Kidney epithelial cell (primary cell): Measurements from ENCODE around the gene SH2D2A. TPM values are rescaled to one million over a fixed set of nuclear protein-coding genes. Genes with fewer than 3 reads are reported as not detected.
"Not testable (repeated sequence)": the region's sequence is repeated elsewhere in the genome, so short reads cannot be mapped to it uniquely, and the experiment has no call there.

Source experiments
- DNase-seq: peaks from one replicate; pipeline ENCODE4 v3.0.0-alpha.2; 2010; ENCODE audit warnings: low read depth
- H3K27me3 ChIP-seq: 2 replicates; pipeline ENCODE4 v1.6.0; 2011; ENCODE audit warnings: low read length; ENCODE audit not compliant: control insufficient read depth, insufficient read depth
- H3K36me3 ChIP-seq: 2 replicates; pipeline ENCODE4 v1.5.1; 2011; ENCODE audit warnings: low read length; ENCODE audit not compliant: control insufficient read depth, insufficient read depth
- H3K4me3 ChIP-seq: 2 replicates; pipeline ENCODE4 v1.5.1; 2011; ENCODE audit warnings: low read depth, mild to moderate bottlenecking, control low read depth, low read length
- total RNA-seq: library from RNA; depleted of rRNA; stranded (reverse); fragments of >200 nt; gene quantifications from 2 replicates; pipeline ENCODE4 v1.2.3, GENCODE V29; 2015
- TF ChIP-seq, protein P1 (sequence below): IDR thresholded peaks from 2 replicates; pipeline ENCODE4 v1.5.1; 2011; ENCODE audit warnings: mild to moderate bottlenecking, moderate library complexity, low read length, control low read depth, inconsistent platforms; ENCODE audit not compliant: insufficient read depth, poor library complexity, severe bottlenecking

SH2D2A gene
- total RNA-seq, 1 donor from 2014 or later, result 2.3 TPM

- DNase-seq, result no peak
- Histone ChIP-seq H3K36me3 (no peaks in the 10 kb centered on the region), H3K27me3 (no peaks in the 10 kb centered on the region), H3K4me3 (peak overlapping the region; percentile 87)
- TF ChIP-seq, protein P1, sequence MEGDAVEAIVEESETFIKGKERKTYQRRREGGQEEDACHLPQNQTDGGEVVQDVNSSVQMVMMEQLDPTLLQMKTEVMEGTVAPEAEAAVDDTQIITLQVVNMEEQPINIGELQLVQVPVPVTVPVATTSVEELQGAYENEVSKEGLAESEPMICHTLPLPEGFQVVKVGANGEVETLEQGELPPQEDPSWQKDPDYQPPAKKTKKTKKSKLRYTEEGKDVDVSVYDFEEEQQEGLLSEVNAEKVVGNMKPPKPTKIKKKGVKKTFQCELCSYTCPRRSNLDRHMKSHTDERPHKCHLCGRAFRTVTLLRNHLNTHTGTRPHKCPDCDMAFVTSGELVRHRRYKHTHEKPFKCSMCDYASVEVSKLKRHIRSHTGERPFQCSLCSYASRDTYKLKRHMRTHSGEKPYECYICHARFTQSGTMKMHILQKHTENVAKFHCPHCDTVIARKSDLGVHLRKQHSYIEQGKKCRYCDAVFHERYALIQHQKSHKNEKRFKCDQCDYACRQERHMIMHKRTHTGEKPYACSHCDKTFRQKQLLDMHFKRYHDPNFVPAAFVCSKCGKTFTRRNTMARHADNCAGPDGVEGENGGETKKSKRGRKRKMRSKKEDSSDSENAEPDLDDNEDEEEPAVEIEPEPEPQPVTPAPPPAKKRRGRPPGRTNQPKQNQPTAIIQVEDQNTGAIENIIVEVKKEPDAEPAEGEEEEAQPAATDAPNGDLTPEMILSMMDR, result no peak
Measured at GRCh38 chr1:156766298-156767100, 50.1 kb downstream of the SH2D2A start.

- Histone ChIP-seq H3K27me3 (no peaks in the 10 kb centered on the region), H3K4me3 (no peak overlapping the region), H3K36me3 (no peaks in the 10 kb centered on the region)
- DNase-seq, result no peak
- TF ChIP-seq, protein P1, result no peak
Measured at GRCh38 chr1:156765666-156766065, 51.0 kb downstream of the SH2D2A start.

- DNase-seq, result not testable (repeated sequence)
Measured at GRCh38 chr1:156765136-156765535, 51.5 kb downstream of the SH2D2A start.

GRCh38 chr1:156760796-156761104, 55.9 kb downstream of the SH2D2A start:
- Histone ChIP-seq H3K27me3 (no peaks in the 10 kb centered on the region), H3K36me3 (no peaks in the 10 kb centered on the region), H3K4me3 (no peak overlapping the region)
- no peak for DNase-seq
- TF ChIP-seq, protein P1, result no peak

More at GRCh38 chr1:156765136-156765535, 51.5 kb downstream of the SH2D2A start:
- H3K27me3 ChIP-seq, H3K4me3 ChIP-seq, H3K36me3 ChIP-seq: not testable (repeated sequence)

DNA sequence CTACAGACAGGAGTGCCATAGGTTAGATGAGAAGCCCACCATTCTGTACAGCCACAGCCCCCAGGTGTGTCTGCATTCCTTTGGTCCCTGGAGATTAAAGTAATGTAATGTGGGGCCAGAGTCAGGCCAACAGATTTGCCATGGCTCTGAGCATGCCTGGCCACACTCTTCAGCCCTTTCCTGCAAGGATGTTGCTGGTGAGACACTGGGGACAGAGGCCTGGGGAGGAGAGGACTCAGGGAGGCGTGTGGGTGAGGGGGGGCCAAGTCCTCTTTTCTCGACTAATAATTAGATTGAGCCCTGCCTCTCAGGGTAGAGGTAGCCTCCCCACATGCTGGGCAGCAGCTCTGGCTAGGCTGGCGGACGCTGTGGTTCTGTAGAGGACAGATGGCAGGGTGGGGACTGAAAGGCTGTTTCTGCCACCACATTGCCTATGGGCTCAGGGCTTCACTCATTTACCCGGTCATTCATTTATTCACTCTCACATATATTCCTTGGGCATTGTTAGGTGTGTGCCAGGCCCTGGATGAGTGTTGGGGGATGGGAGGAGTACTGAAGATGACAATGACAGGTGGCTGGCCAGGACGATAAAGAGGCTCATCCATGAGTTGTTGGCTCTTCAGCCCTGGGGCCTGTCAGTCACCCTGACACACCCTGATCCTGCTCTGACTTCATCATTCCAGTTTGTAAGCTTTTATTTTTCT, 56.4 kb downstream of the SH2D2A start:
- TF ChIP-seq, protein P1, result no peak
- Histone ChIP-seq H3K4me3 (no peak overlapping the region), H3K36me3 (no peaks in the 10 kb centered on the region), H3K27me3 (no peaks in the 10 kb centered on the region)
- DNase-seq, result no peak

DNA sequence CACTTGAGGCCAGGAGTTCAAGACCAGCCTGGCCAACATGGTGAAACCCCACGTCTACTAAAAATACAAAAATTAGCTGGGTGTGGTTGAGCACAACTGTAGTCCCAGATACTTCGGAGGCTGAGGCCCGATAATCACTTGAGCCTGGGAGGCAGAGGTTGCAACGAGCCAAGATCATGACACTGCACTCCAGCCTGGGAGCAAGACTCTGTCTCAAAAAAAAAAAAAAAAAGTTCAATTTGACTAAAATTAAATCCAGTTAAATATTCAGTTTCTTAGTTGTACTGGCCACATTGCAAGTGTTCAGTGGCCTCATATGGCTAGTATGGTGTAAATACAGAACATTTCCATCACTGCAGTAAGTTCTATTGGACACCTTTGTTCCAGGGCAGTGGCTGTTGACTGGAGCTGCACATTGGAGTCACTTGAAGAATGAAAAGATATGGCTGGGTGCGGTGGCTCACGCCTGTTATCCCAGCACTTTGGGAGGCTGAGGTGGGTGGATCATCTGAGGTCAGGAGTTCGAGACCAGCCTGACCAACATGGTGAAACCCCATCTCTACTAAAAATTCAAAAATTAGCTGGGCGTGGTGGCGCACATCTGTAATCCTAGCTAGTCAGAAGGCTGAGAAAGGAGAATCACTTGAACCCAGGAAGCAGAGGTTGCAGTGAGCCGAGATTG, 58.9 kb downstream of the SH2D2A start:
- not testable (repeated sequence) for H3K27me3 ChIP-seq, H3K4me3 ChIP-seq, H3K36me3 ChIP-seq, DNase-seq
